Measurements from ENCODE around the gene UBE2E1. TPM values are rescaled to one million over a fixed set of nuclear protein-coding genes. Genes with fewer than 3 reads are reported as not detected.
"Not testable (repeated sequence)": the region's sequence is repeated elsewhere in the genome, so short reads cannot be mapped to it uniquely, and the experiment has no call there.

Gene UBE2E1
- total RNA-seq, 1 experiment from 2014 or later = 102 TPM

DNA sequence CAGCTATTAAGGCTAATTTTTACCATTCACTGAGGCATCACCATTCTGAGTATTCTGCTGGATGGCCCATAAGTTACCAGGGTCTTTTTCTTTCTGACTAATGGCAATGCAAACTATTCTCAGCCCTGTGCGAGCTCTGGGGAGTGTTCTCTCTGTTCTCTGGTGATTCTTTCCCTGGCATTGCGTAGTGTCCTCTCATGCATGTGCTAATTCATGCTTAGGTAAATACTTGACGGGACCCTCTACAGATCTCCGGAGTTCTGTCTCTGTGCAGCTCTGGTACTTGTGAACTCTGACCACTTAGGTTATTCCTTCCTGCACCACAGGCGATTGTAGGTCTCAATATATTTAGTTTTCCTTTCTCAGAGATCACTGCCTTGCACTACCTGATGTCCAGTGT is 34.8 kb downstream of the UBE2E1 start:
- no peaks in the 10 kb centered on the region for H3K9me2 ChIP-seq (ENCODE audit: insufficient read depth)
- H2AFZ ChIP-seq = no peak overlapping the region
- H3K79me2 ChIP-seq (ENCODE audit: low read depth) = peaks cover 96% of the 10 kb centered on the region
- no peak for DNase-seq
- POLR2A ChIA-PET (ENCODE audit: unreplicated experiment) = no interaction called here
- BruUV-seq (replicated peaks) = no TSS peak
- peaks cover 26% of the 10 kb centered on the region; the same call in 1 of the 2 replicates for H3F3A ChIP-seq (ENCODE audit: insufficient read depth, low read depth)
- H4K20me1 ChIP-seq (ENCODE audit: insufficient read depth) = peaks cover 82% of the 10 kb centered on the region
- TF ChIP-seq EZH2 (IDR thresholded peaks at IDR 0.05; ENCODE audit: low read depth) = no peak
- TF ChIP-seq, protein P1, sequence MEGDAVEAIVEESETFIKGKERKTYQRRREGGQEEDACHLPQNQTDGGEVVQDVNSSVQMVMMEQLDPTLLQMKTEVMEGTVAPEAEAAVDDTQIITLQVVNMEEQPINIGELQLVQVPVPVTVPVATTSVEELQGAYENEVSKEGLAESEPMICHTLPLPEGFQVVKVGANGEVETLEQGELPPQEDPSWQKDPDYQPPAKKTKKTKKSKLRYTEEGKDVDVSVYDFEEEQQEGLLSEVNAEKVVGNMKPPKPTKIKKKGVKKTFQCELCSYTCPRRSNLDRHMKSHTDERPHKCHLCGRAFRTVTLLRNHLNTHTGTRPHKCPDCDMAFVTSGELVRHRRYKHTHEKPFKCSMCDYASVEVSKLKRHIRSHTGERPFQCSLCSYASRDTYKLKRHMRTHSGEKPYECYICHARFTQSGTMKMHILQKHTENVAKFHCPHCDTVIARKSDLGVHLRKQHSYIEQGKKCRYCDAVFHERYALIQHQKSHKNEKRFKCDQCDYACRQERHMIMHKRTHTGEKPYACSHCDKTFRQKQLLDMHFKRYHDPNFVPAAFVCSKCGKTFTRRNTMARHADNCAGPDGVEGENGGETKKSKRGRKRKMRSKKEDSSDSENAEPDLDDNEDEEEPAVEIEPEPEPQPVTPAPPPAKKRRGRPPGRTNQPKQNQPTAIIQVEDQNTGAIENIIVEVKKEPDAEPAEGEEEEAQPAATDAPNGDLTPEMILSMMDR (conservative IDR thresholded peaks at IDR 0.05) = no peak
- H3K4me2 ChIP-seq = no peak overlapping the region
- intact Hi-C loops (cut with micrococcal nuclease; ENCODE audit: unreplicated experiment) = no loop called here
- no peak overlapping the region for H3K4me3 ChIP-seq
- H3K27ac ChIP-seq = 0 out of 2 replicates have a peak overlapping the region, but pooled peaks have one; percentile 5
- CTCF ChIA-PET = interaction anchor here (0.5 kb wide), 1 partner anchor 256 kb away, joined by 5 read pairs; no protein-coding TSS in a partner anchor
- H3K27me3 ChIP-seq (ENCODE audit: insufficient read depth, low read depth) = no peaks in the 10 kb centered on the region
- no peaks in the 10 kb centered on the region for H3K4me1 ChIP-seq (replicated peaks; ENCODE audit: insufficient read depth)
- no peaks in the 10 kb centered on the region for H3K9me3 ChIP-seq (ENCODE audit: insufficient read depth, low read depth)
- peaks cover 12% of the 10 kb centered on the region for H3K36me3 ChIP-seq (ENCODE audit: low read depth)

DNA sequence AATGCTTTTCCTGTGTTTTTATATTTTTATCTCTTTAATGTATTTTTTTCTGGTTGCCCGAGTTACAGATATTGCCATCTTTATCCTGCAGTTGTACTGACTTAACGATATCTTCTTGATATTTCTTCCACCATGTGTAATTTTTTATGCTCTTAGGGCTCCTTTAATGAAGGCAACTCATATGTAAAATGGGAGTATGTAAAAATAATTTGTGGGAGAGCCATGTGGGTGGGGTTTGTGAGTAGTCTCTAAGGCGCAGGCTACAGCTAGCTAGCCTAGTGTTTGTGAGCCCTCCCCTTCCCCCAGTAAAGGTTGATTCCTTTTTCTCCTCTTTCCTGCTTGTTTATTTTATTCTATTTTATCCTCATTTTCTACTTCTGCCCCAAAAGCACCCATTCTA is 38.1 kb downstream of the UBE2E1 start:
- DNase-seq = no peak
- Histone ChIP-seq H2AFZ (no peak overlapping the region), H3K36me3 (ENCODE audit: low read depth) (peaks cover 5% of the 10 kb centered on the region), H3K27me3 (ENCODE audit: insufficient read depth, low read depth) (no peaks in the 10 kb centered on the region), H4K20me1 (ENCODE audit: insufficient read depth) (peaks cover 73% of the 10 kb centered on the region), H3K9me2 (ENCODE audit: insufficient read depth) (no peaks in the 10 kb centered on the region), H3K79me2 (ENCODE audit: low read depth) (peaks cover 96% of the 10 kb centered on the region), H3K4me1 (replicated peaks; ENCODE audit: insufficient read depth) (no peaks in the 10 kb centered on the region), H3K9me3 (ENCODE audit: insufficient read depth, low read depth) (no peaks in the 10 kb centered on the region), H3K4me2 (no peak overlapping the region), H3K27ac (no peak overlapping the region), H3K4me3 (no peak overlapping the region), H3F3A (ENCODE audit: insufficient read depth, low read depth) (peaks cover 31% of the 10 kb centered on the region)
- BruUV-seq (replicated peaks) = no TSS peak
- TF ChIP-seq, protein P1 (conservative IDR thresholded peaks at IDR 0.05) = no peak
- no peak for TF ChIP-seq EZH2 (IDR thresholded peaks at IDR 0.05; ENCODE audit: low read depth)
- ChIA-PET POLR2A (ENCODE audit: unreplicated experiment) (no interaction called here), CTCF (no interaction called here)
- intact Hi-C loops (cut with micrococcal nuclease; ENCODE audit: unreplicated experiment) = loop anchor here (2.0 kb wide), 1 partner anchor 17 kb away; no protein-coding TSS in a partner anchor

DNA sequence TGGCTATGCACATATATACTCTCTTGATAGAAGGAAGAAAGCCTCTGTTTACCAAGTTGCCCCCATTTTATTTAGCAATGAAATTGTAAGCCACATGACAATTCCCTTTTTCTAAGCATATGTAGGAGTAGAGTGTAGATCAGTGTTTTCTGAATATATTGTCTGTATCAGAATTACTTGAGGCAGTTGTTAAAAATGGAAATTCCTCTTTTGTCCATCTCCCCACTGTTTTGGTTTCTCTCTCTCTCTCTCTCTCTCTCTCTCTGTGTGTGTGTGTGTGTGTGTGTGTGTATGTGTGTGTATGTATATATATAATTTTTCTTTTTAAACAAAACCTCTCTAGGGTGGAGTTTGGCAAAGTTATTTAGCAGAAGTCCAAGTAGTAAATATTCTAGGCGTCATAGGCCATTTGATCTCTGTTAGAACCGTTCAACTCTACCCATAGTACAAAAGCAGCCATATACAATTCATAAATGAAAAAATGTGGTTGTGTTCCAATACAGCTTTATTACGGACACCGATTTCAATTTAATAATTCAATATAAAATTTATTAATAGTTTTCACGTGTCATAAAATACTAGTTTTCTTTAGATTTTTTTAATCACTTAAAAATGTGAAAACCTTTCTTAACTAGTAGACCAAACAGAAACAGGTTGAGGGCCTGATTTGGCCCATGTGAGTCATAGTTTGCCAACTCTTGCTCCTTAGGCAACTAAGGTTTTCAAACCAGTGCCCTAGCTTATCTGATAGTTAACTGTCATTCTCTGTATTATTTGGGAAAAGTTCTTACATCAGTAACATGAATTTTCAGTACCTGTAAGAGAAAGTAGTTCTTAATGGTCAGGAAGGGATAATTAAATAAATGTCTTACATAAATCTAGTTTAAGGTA is 39.8 kb downstream of the UBE2E1 start:
- Histone ChIP-seq H3K36me3 (ENCODE audit: low read depth) (peaks cover 9% of the 10 kb centered on the region), H3F3A (ENCODE audit: insufficient read depth, low read depth) (peaks cover 29% of the 10 kb centered on the region), H2AFZ (no peak overlapping the region), H3K9me2 (ENCODE audit: insufficient read depth) (no peaks in the 10 kb centered on the region), H3K4me2 (no peak overlapping the region), H3K27ac (0 out of 2 replicates have a peak overlapping the region, but pooled peaks have one; percentile 6), H3K9me3 (ENCODE audit: insufficient read depth, low read depth) (no peaks in the 10 kb centered on the region), H4K20me1 (ENCODE audit: insufficient read depth) (peaks cover 73% of the 10 kb centered on the region), H3K4me1 (replicated peaks; ENCODE audit: insufficient read depth) (no peaks in the 10 kb centered on the region), H3K79me2 (ENCODE audit: low read depth) (peaks cover 96% of the 10 kb centered on the region), H3K4me3 (no peak overlapping the region), H3K27me3 (ENCODE audit: insufficient read depth, low read depth) (no peaks in the 10 kb centered on the region)
- ChIA-PET CTCF (no interaction called here), POLR2A (ENCODE audit: unreplicated experiment) (interaction anchor here (0.5 kb wide), 1 partner anchor 77 kb away, joined by 4 read pairs; no protein-coding TSS in a partner anchor)
- no TSS peak for BruUV-seq (replicated peaks)
- no peak for DNase-seq
- intact Hi-C loops (cut with micrococcal nuclease; ENCODE audit: unreplicated experiment) = no loop called here
- TF ChIP-seq EZH2 (IDR thresholded peaks at IDR 0.05; ENCODE audit: low read depth) = no peak
- TF ChIP-seq, protein P1 (conservative IDR thresholded peaks at IDR 0.05) = no peak

DNA sequence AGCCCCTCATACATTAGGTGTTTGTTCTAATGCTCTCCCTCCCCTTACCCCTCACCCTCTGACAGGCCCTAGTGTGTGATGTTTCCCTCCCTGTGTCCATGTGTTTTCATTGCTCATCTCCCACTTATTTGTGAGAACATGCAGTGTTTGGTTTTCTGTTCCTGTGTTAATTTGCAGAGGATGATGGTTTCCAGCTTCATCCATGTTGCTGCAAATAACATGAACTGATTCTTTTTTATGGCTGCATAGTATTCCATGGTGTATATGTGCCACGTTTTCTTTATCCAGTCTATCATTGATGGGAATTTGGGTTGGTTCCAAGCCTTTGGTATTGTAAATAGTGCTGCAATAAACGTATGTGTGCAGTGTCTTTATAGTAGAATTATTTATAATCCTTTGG is 43.7 kb downstream of the UBE2E1 start:
- not testable (repeated sequence) for H3K27ac ChIP-seq

More for the DNA sequence above, 43.7 kb downstream of the UBE2E1 start:
- intact Hi-C loops (cut with micrococcal nuclease; ENCODE audit: unreplicated experiment); H3K27me3 ChIP-seq (ENCODE audit: insufficient read depth, low read depth); H3K9me3 ChIP-seq (ENCODE audit: insufficient read depth, low read depth); H3K4me2 ChIP-seq; DNase-seq; H3K4me1 ChIP-seq (replicated peaks; ENCODE audit: insufficient read depth); POLR2A ChIA-PET (ENCODE audit: unreplicated experiment); H3K9me2 ChIP-seq (ENCODE audit: insufficient read depth); H3K4me3 ChIP-seq; BruUV-seq (replicated peaks); H2AFZ ChIP-seq; CTCF ChIA-PET: not testable (repeated sequence)
- peaks cover 21% of the 10 kb centered on the region for H3K36me3 ChIP-seq (ENCODE audit: low read depth)
- H4K20me1 ChIP-seq (ENCODE audit: insufficient read depth) = peaks cover 72% of the 10 kb centered on the region
- H3K79me2 ChIP-seq (ENCODE audit: low read depth) = peaks cover 98% of the 10 kb centered on the region
- peaks cover 40% of the 10 kb centered on the region for H3F3A ChIP-seq (ENCODE audit: insufficient read depth, low read depth)

All from PC-9 (cell line).